HepG2 (cell line): ENCODE results near the gene ATXN2.

Experiments used
- CTCF ChIP-seq: sonication (generic); formaldehyde crosslinking; IDR thresholded peaks from 2 replicates; pipeline ENCODE4 v1.5.0; 2020; ENCODE audit warnings: mild to moderate bottlenecking, missing genetic modification reagents, moderate library complexity
- TOE1 ChIP-seq: sonication (generic); formaldehyde crosslinking; IDR thresholded peaks from 2 replicates; pipeline ENCODE4 v1.4.0; 2020; ENCODE audit warnings: mild to moderate bottlenecking, missing genetic modification reagents
- ZNF552 ChIP-seq: sonication (generic); formaldehyde crosslinking; IDR thresholded peaks from 2 replicates; pipeline ENCODE4 v1.9.0; 2022; ENCODE audit warnings: missing genetic modification reagents, mild to moderate bottlenecking, borderline replicate concordance

GRCh38 chr12:111455448-111456320, 143.4 kb downstream of the ATXN2 start:
- TF ChIP-seq TOE1 (CRISPR knock-in tag) (no peak), CTCF (CRISPR knock-in tag) (no peak), ZNF552 (CRISPR knock-in tag) (no peak)
